Activated CD4-positive, alpha-beta T cell treated with anti-CD3 and anti-CD28 coated beads, Interleukin-10, Interleukin-2, amounts not matched to agents 100 ng/mL and 50 ng/mL, durations not matched to agents 16 hours and 8 hours (primary cell): ENCODE measurements around the gene NUP50.

Experiments used
- DNase-seq: peaks from one replicate; pipeline ENCODE4 v3.0.0-alpha.2; 2020

NUP50 gene

GRCh38 chr22:45233827-45234226, 70.1 kb downstream of the NUP50 start:
- no peak for DNase-seq

- no peak for DNase-seq
These were observed 71.5 kb downstream of the NUP50 start for GRCh38 chr22:45235101-45235777.

- no peak for DNase-seq
These were observed 72.2 kb downstream of the NUP50 start for GRCh38 chr22:45235851-45236342.

DNA sequence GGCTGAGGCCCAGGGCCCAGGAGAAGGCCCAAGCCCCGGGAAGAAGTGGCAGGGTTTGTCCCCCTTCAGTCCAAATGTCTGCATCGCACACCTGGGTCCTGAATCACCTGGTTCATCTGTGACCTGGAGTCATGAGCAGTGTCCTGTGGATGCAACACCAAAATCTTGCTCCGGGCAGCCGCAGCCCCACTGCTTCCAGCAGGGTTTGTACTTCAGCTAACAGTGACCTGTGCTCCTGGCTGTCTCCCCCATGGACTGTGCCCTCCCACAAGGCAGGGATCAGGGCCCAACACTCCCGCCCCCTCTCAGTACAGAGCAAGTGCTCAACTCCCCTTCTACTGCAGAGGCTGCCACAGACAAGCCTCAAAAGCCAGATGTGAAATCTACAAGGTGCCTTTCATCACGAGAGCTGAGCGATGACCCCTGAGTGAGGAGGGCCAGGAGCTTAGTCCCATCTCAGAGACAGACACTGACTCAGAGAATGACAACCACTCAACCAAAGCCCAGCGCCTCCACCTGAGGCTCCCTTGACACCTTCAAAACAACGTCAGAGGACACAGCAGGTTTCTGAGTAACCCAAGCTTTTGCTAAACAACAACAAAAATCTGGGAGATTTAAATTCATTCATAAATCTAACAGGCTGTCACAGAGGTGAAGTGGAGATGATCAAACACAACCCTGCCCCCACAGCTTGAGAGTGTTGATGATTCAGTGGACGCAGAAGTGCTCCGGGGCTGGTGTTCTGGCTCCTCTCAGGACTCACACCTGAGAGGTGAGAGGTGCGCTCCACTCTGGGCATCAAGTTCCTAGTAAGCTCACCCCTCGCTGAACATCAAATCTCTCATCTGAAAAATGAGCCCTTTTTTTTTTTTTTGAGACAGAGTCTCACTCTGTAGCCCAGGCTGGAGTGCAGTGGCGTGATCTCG, 73.6 kb downstream of the NUP50 start:
- no peak for DNase-seq
